Fibroblast of pulmonary artery (primary cell): ENCODE measurements around the gene DST.

Experiments
- DNase-seq: peaks from one replicate; pipeline ENCODE4 v3.0.0-alpha.2; 2010; ENCODE audit warnings: low read depth
- H3K4me3 ChIP-seq: replicated peaks from 2 replicates; pipeline ENCODE4 v1.5.1; 2011; ENCODE audit warnings: low read depth, mild to moderate bottlenecking, control low read depth, low read length, moderate library complexity
- CTCF ChIP-seq: IDR thresholded peaks from 2 replicates; pipeline ENCODE4 v1.5.1; 2011; ENCODE audit warnings: mild to moderate bottlenecking, control low read depth, low read length, inconsistent platforms; ENCODE audit errors: missing control alignments

The DST gene

GRCh38 chr6:56481957-56482356 is 160.7 kb downstream of the DST start:
- TF ChIP-seq CTCF = no peak
- no peak overlapping the region for H3K4me3 ChIP-seq
- DNase-seq = no peak

GRCh38 chr6:56480654-56481337 is 161.9 kb downstream of the DST start:
- no peak for DNase-seq
- H3K4me3 ChIP-seq = no peak overlapping the region
- no peak for TF ChIP-seq CTCF

- H3K4me3 ChIP-seq = no peak overlapping the region
- no peak for DNase-seq
- no peak for TF ChIP-seq CTCF
These were observed 162.4 kb downstream of the DST start for GRCh38 chr6:56480246-56480645.

GRCh38 chr6:56479381-56479780 is 163.3 kb downstream of the DST start:
- no peak for TF ChIP-seq CTCF
- no peak overlapping the region for H3K4me3 ChIP-seq
- DNase-seq = no peak

- no peak for TF ChIP-seq CTCF
- H3K4me3 ChIP-seq = no peak overlapping the region
- DNase-seq = no peak
These were observed 164.5 kb downstream of the DST start for GRCh38 chr6:56478202-56478601.

GRCh38 chr6:56477241-56477640 is 165.4 kb downstream of the DST start:
- TF ChIP-seq CTCF = no peak
- H3K4me3 ChIP-seq = no peak overlapping the region
- no peak for DNase-seq
